ENCODE measurements around the gene C1orf35. TPM values are rescaled to one million over a fixed set of nuclear protein-coding genes. Genes with fewer than 3 reads are reported as not detected.

The C1orf35 gene
- total and polyA plus RNA-seq, 2 of the 8 experiments (the other 6 are each of a cell fraction or from before 2014, with no cell fraction given) = 18.6 to 19.9 TPM

DNA sequence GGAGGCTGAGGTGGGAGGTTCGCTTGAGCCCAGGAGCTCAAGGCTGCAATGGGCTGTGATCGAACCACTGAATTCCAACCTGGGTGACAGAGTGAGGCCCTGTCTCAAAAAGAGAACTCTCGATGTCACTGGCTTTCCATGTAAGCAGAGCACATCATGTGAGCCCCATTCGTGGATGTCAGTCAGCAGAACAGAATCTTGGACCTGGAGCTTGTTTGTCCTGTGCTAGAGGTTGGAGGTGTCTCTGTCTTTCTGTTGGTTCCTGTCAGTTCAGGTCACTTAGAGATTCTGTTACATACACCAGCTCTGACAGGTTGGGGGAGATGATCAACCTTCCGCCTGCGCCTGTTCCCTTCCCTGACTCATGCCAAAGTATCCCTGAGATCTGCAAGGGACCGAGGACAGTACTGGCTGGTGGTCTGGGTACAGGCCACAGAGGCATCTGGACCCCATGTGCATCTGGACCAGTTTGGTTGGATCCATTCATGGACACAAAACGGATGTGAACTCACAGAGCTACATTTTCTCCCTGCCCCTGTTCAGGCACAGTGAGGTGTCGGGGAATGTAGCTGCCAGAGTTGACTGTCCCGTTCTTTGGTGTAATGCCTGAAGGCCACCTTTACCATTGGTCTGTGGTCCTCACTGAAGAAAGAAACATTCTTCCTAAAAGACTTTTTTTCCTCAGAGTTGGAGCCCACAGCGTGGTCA lies 10.6 kb downstream of the C1orf35 start (continued):
- TF ChIP-seq, protein P1, sequence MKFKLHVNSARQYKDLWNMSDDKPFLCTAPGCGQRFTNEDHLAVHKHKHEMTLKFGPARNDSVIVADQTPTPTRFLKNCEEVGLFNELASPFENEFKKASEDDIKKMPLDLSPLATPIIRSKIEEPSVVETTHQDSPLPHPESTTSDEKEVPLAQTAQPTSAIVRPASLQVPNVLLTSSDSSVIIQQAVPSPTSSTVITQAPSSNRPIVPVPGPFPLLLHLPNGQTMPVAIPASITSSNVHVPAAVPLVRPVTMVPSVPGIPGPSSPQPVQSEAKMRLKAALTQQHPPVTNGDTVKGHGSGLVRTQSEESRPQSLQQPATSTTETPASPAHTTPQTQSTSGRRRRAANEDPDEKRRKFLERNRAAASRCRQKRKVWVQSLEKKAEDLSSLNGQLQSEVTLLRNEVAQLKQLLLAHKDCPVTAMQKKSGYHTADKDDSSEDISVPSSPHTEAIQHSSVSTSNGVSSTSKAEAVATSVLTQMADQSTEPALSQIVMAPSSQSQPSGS (IDR thresholded peaks at IDR 0.05; ENCODE audit: low read length) = no peak
